Measurements from ENCODE around the gene SKI. TPM values are rescaled to one million over a fixed set of nuclear protein-coding genes. Genes with fewer than 3 reads are reported as not detected.

The SKI gene
- total and polyA plus RNA-seq, 9 of the 15 experiments (the other 6 are each of a cell fraction or from before 2014, with no cell fraction given), result 0.10 to 60.5 (median 4.6) TPM

DNA sequence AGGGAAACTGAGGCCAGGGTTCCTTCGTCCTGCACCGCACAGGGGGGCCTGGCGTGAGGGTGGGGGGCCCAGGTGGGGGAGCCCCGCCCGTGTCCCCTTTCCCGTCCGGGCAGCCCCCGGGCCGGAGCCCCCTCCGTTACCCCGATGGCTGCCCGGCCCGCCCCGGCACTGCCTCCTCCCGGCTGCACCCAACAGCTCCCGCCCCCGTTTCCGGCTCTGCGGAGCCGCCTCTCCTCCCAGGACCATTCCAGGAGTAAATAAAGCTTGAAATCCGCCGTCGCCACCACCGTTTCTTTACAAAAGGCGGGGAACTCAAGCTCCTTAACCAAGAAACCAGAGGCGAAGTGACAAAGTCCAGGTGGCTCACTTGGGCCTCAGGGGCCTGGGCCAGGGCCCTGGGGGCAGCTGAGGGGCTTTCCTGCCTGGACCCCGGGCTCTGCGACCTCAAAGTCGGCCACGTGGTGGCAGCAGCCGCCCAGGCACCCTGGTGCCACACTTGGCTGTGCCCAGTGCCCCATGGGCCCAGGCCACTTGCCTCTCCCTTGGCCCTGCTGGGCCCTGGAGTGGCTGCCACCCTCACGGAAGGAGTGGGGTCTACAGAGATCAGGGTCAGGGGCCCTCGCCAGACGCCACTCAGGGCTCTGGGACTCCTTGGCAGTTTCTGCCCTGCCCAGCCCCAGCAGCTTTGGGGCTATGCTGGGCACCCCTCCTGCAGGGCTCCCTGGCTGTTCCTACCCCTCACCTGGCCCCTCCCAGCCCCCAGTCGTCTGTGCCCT is 33.0 kb upstream of the SKI start (continued):
- TF ChIP-seq ZNF133 (CRISPR knock-in tag; IDR thresholded peaks at IDR 0.05) (no peak), HEY1 (CRISPR knock-in tag; IDR thresholded peaks at IDR 0.05; ENCODE audit: borderline replicate concordance) (no peak), ZNF551 (CRISPR knock-in tag; IDR thresholded peaks at IDR 0.05) (no peak), HDAC3 (IDR thresholded peaks at IDR 0.05; ENCODE audit: borderline replicate concordance, partially characterized antibody) (no peak), ZNF184 (CRISPR knock-in tag; IDR thresholded peaks at IDR 0.05) (no peak), EP300 (IDR thresholded peaks at IDR 0.05; ENCODE audit: low read length) (no peak), NR3C1 (CRISPR knock-in tag; IDR thresholded peaks at IDR 0.05) (no peak), ZC3H11A (IDR thresholded peaks at IDR 0.05; ENCODE audit: low read depth, low read length) (no peak), SMAD4 (CRISPR knock-in tag; conservative IDR thresholded peaks at IDR 0.05) (no peak; the same call in none of the 2 replicates), POLR2AphosphoS5 (IDR thresholded peaks at IDR 0.05; ENCODE audit: control insufficient read depth, insufficient read depth, low read depth, low read length) (0 out of 2 replicates have a peak, but pooled peaks have one; percentile 19), ZNF282 (CRISPR knock-in tag; IDR thresholded peaks at IDR 0.05) (no peak), CC2D1A (IDR thresholded peaks at IDR 0.05) (peak; percentile 88), ZKSCAN8 (CRISPR knock-in tag; IDR thresholded peaks at IDR 0.05) (no peak), RAD51 (IDR thresholded peaks at IDR 0.05; ENCODE audit: borderline replicate concordance, low read depth) (peak; percentile 34; the same call in 1 of the 2 replicates), SLC30A9 (CRISPR knock-in tag; IDR thresholded peaks at IDR 0.05) (no peak), DACH1 (IDR thresholded peaks at IDR 0.05; ENCODE audit: partially characterized antibody) (no peak), ZNF140 (CRISPR knock-in tag; IDR thresholded peaks at IDR 0.05) (no peak), KAT8 (IDR thresholded peaks at IDR 0.05; ENCODE audit: low read depth) (no peak)
- TF ChIP-seq, protein P1, sequence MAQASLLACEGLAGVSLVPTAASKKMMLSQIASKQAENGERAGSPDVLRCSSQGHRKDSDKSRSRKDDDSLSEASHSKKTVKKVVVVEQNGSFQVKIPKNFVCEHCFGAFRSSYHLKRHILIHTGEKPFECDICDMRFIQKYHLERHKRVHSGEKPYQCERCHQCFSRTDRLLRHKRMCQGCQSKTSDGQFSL (CRISPR knock-in tag; IDR thresholded peaks at IDR 0.05), result no peak
- TF ChIP-seq, protein P1 (tag; IDR thresholded peaks at IDR 0.05), result no peak
- TF ChIP-seq, protein P2, sequence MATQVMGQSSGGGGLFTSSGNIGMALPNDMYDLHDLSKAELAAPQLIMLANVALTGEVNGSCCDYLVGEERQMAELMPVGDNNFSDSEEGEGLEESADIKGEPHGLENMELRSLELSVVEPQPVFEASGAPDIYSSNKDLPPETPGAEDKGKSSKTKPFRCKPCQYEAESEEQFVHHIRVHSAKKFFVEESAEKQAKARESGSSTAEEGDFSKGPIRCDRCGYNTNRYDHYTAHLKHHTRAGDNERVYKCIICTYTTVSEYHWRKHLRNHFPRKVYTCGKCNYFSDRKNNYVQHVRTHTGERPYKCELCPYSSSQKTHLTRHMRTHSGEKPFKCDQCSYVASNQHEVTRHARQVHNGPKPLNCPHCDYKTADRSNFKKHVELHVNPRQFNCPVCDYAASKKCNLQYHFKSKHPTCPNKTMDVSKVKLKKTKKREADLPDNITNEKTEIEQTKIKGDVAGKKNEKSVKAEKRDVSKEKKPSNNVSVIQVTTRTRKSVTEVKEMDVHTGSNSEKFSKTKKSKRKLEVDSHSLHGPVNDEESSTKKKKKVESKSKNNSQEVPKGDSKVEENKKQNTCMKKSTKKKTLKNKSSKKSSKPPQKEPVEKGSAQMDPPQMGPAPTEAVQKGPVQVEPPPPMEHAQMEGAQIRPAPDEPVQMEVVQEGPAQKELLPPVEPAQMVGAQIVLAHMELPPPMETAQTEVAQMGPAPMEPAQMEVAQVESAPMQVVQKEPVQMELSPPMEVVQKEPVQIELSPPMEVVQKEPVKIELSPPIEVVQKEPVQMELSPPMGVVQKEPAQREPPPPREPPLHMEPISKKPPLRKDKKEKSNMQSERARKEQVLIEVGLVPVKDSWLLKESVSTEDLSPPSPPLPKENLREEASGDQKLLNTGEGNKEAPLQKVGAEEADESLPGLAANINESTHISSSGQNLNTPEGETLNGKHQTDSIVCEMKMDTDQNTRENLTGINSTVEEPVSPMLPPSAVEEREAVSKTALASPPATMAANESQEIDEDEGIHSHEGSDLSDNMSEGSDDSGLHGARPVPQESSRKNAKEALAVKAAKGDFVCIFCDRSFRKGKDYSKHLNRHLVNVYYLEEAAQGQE (IDR thresholded peaks at IDR 0.05; ENCODE audit: borderline replicate concordance), result peak; percentile 93
- TF ChIP-seq, protein P2 (CRISPR knock-in tag; IDR thresholded peaks at IDR 0.05; ENCODE audit: low read depth), result peak; percentile 76; the same call in 1 of the 2 replicates

Measured in K562 (cell line).